GM23338 (cell line): ENCODE measurements around the gene MUC5AC. TPM values are rescaled to one million over a fixed set of nuclear protein-coding genes. Genes with fewer than 3 reads are reported as not detected.

Experiments used
- ATAC-seq: fragments of 200-7000 bp; cut with Tn5 transposase; 3 replicates; pipeline ENCODE4 v1.9.1; 2020
- DNase-seq: peaks from one replicate; pipeline ENCODE4 v3.0.0-alpha.2; 2015; ENCODE audit warnings: low spot score
- H2AFZ ChIP-seq: fragments of 200-600 bp; sonication (generic); 2 replicates; pipeline ENCODE4 v1.8.0; 2016; ENCODE audit warnings: antibody characterized with exemption, mild to moderate bottlenecking, moderate library complexity
- H3F3A ChIP-seq: fragments of 200-600 bp; sonication (generic); replicated peaks from 2 replicates; pipeline ENCODE4 v1.8.0; 2017; ENCODE audit warnings: antibody characterized with exemption, mixed run types, low read depth
- H3K27ac ChIP-seq: fragments of 200-600 bp; sonication (generic); 2 replicates; pipeline ENCODE4 v1.6.1; 2016; ENCODE audit warnings: low read depth
- H3K27me3 ChIP-seq: fragments of 200-600 bp; sonication (generic); 2 replicates; pipeline ENCODE4 v1.8.0; 2016; ENCODE audit warnings: mild to moderate bottlenecking, mixed run types, moderate library complexity; ENCODE audit not compliant: insufficient read depth
- H3K36me3 ChIP-seq: fragments of 200-600 bp; sonication (generic); 2 replicates; pipeline ENCODE4 v1.8.0; 2016; ENCODE audit warnings: mild to moderate bottlenecking; ENCODE audit not compliant: insufficient read depth
- H3K4me1 ChIP-seq: fragments of 200-600 bp; sonication (generic); 2 replicates; pipeline ENCODE4 v1.8.0; 2016; ENCODE audit warnings: mild to moderate bottlenecking, moderate library complexity; ENCODE audit not compliant: insufficient read depth
- H3K4me2 ChIP-seq: fragments of 200-600 bp; sonication (generic); 2 replicates; pipeline ENCODE4 v1.7.1; 2017; ENCODE audit warnings: mixed run types
- H3K4me3 ChIP-seq: fragments of 200-600 bp; sonication (generic); 2 replicates; pipeline ENCODE4 v1.6.1; 2016; ENCODE audit warnings: mixed run types
- H3K79me2 ChIP-seq: fragments of 200-600 bp; sonication (generic); replicated peaks from 2 replicates; pipeline ENCODE4 v1.8.0; 2017; ENCODE audit warnings: mild to moderate bottlenecking; ENCODE audit not compliant: insufficient read depth
- H3K9me2 ChIP-seq: fragments of 200-600 bp; sonication (generic); 2 replicates; pipeline ENCODE4 v1.8.0; 2017; ENCODE audit not compliant: insufficient read depth
- H4K20me1 ChIP-seq: fragments of 200-600 bp; sonication (generic); replicated peaks from 2 replicates; pipeline ENCODE4 v1.8.0; 2017; ENCODE audit warnings: mild to moderate bottlenecking; ENCODE audit not compliant: insufficient read depth
- H3K27ac Mint-ChIP-seq: 2 replicates; pipeline ENCODE4 v1.8.0; 2020; ENCODE audit warnings: inconsistent platforms, mild to moderate bottlenecking, moderate library complexity, mixed read lengths
- H3K27me3 Mint-ChIP-seq: 3 replicates; pipeline ENCODE4 v1.8.0; 2022; ENCODE audit warnings: low read depth, mild to moderate bottlenecking, moderate library complexity, mixed read lengths, inconsistent platforms; ENCODE audit not compliant: insufficient read depth, poor library complexity
- H3K36me3 Mint-ChIP-seq: 3 replicates; pipeline ENCODE4 v1.8.0; 2021; ENCODE audit warnings: low read depth, mild to moderate bottlenecking, inconsistent platforms, moderate library complexity, mixed read lengths
- H3K4me1 Mint-ChIP-seq: 3 replicates; pipeline ENCODE4 v1.8.0; 2020; ENCODE audit warnings: mild to moderate bottlenecking, inconsistent platforms, mixed read lengths
- H3K4me3 Mint-ChIP-seq: 3 replicates; pipeline ENCODE4 v1.8.0; 2021; ENCODE audit warnings: moderate library complexity, mild to moderate bottlenecking, inconsistent platforms, mixed read lengths
- H3K9me3 Mint-ChIP-seq: 3 replicates; pipeline ENCODE4 v1.8.0; 2020; ENCODE audit warnings: moderate library complexity, mild to moderate bottlenecking, inconsistent platforms, mixed read lengths
- CREB1 ChIP-seq: fragments of 250-450 bp; sonication (Bioruptor Pico); IDR thresholded peaks from 2 replicates; pipeline ENCODE4 v1.5.0; 2020; ENCODE audit warnings: low read depth, mild to moderate bottlenecking, moderate library complexity
- EZH2 ChIP-seq: fragments of 200-600 bp; sonication (generic); IDR thresholded peaks from one replicate; pipeline ENCODE4 v1.8.0; 2017; ENCODE audit warnings: antibody characterized with exemption, mild to moderate bottlenecking, low read depth; ENCODE audit not compliant: unreplicated experiment
- EZH2phosphoT487 ChIP-seq: fragments of 200-600 bp; sonication (generic); IDR thresholded peaks from one replicate; pipeline ENCODE4 v1.8.1; 2018; ENCODE audit warnings: antibody characterized with exemption; ENCODE audit not compliant: unreplicated experiment
- JUNB ChIP-seq: IDR thresholded peaks from one replicate; pipeline ENCODE4 v1.6.1; 2016; ENCODE audit warnings: antibody characterized with exemption; ENCODE audit not compliant: unreplicated experiment
- NANOG ChIP-seq: IDR thresholded peaks from 2 replicates; pipeline ENCODE4 v1.6.1; 2016; ENCODE audit warnings: antibody characterized with exemption, borderline replicate concordance
- POLR2AphosphoS5 ChIP-seq: IDR thresholded peaks from 2 replicates; pipeline ENCODE4 v1.6.1; 2016; ENCODE audit warnings: antibody characterized with exemption, low read depth
- STAT1 ChIP-seq: IDR thresholded peaks from one replicate; pipeline ENCODE4 v1.6.1; 2016; ENCODE audit warnings: antibody characterized with exemption; ENCODE audit not compliant: unreplicated experiment
- ZNF114 ChIP-seq: fragments of 250-450 bp; sonication (Bioruptor Pico); IDR thresholded peaks from 2 replicates; pipeline ENCODE4 v1.5.0; 2020; ENCODE audit warnings: mild to moderate bottlenecking, moderate library complexity
- ZNF331 ChIP-seq: fragments of 250-450 bp; sonication (Bioruptor Pico); IDR thresholded peaks from 2 replicates; pipeline ENCODE4 v1.5.0; 2020; ENCODE audit warnings: low read depth, mild to moderate bottlenecking, moderate library complexity
- polyA plus RNA-seq: library from polyadenylated mRNA; unstranded; fragments of >200 nt; fragmentation: Nextera tagmentation; extraction: Ambion mirVana; gene quantifications from 2 replicates; pipeline ENCODE4 v1.2.1, GENCODE V29; 2016
- total RNA-seq: library from RNA; depleted of rRNA; stranded (reverse); fragments of >200 nt; shearing (Covaris generic); gene quantifications from 2 replicates; pipeline ENCODE4 v1.2.3, GENCODE V29; 2014
- TF ChIP-seq, protein P1 (sequence below): fragments of 250-450 bp; sonication (Bioruptor Pico); IDR thresholded peaks from 2 replicates; pipeline ENCODE4 v1.5.0; 2020; ENCODE audit warnings: mild to moderate bottlenecking, moderate library complexity
- TF ChIP-seq, protein P2 (sequence below): IDR thresholded peaks from one replicate; pipeline ENCODE4 v1.6.1; 2018; ENCODE audit warnings: antibody characterized with exemption; ENCODE audit not compliant: unreplicated experiment
- TF ChIP-seq, protein P3 (sequence below), 2 experiments: fragments of 200-600 bp in 1 of 2; sonication (generic) in 1 of 2; conservative IDR thresholded peaks; 2 replicates each; pipeline versions ENCODE4 v1.5.1 to v1.6.1; 2016 to 2017; ENCODE audit warnings: antibody characterized with exemption in 2 of 2, low read depth in 2 of 2, mild to moderate bottlenecking in 2 of 2, moderate library complexity in 1 of 2
- TF ChIP-seq, protein P4 (sequence below): IDR thresholded peaks from 2 replicates; pipeline ENCODE4 v1.6.1; 2016; ENCODE audit warnings: antibody characterized with exemption

Gene MUC5AC
- total and polyA plus RNA-seq, 2 experiments from 2014 or later: not detected

DNA sequence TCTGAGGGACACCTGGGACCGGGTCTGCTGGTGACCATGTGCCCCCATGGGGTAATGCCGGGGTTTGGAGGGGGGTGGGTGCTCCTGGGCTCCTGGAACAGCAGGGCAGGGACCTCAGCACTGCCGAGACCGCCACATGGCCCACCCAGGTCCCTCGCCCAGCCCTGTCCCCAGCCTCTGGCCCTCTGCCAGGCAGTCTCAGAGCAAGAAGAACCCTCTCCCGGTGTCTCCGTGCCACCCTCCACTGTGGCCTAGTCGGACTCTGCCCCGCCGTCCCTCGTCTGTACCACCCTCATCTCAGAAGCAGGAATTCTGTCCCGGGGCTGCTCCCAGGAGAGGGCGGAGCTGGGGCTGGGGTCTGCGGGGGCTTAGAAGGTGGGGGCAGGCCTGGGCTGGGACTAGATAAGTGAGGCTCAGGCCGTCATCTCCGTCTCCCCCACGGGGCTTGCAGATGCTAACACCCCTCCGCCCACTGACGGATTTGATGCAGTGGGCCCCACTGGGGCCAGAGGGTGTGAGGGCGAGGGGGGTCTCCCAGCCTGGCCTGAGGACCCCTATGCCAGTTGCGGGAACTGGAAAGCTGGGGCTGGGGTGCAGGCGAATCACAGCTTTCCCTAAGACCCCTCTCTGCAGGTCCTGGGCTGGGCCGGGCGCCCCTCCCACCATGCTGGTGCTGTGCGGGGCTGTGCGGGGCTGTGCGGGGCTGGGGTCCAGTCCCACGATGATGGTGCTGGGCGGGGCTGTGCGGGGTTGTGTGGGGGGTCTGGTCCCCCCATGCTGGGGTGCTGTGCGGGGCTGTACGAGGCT is 1.1 kb downstream of the MUC5AC start:
- no peaks in the 10 kb centered on the region for H3K4me1 Mint-ChIP-seq
- H2AFZ ChIP-seq: no peak overlapping the region
- H3K4me2 ChIP-seq: no peak overlapping the region
- TF ChIP-seq, protein P1, sequence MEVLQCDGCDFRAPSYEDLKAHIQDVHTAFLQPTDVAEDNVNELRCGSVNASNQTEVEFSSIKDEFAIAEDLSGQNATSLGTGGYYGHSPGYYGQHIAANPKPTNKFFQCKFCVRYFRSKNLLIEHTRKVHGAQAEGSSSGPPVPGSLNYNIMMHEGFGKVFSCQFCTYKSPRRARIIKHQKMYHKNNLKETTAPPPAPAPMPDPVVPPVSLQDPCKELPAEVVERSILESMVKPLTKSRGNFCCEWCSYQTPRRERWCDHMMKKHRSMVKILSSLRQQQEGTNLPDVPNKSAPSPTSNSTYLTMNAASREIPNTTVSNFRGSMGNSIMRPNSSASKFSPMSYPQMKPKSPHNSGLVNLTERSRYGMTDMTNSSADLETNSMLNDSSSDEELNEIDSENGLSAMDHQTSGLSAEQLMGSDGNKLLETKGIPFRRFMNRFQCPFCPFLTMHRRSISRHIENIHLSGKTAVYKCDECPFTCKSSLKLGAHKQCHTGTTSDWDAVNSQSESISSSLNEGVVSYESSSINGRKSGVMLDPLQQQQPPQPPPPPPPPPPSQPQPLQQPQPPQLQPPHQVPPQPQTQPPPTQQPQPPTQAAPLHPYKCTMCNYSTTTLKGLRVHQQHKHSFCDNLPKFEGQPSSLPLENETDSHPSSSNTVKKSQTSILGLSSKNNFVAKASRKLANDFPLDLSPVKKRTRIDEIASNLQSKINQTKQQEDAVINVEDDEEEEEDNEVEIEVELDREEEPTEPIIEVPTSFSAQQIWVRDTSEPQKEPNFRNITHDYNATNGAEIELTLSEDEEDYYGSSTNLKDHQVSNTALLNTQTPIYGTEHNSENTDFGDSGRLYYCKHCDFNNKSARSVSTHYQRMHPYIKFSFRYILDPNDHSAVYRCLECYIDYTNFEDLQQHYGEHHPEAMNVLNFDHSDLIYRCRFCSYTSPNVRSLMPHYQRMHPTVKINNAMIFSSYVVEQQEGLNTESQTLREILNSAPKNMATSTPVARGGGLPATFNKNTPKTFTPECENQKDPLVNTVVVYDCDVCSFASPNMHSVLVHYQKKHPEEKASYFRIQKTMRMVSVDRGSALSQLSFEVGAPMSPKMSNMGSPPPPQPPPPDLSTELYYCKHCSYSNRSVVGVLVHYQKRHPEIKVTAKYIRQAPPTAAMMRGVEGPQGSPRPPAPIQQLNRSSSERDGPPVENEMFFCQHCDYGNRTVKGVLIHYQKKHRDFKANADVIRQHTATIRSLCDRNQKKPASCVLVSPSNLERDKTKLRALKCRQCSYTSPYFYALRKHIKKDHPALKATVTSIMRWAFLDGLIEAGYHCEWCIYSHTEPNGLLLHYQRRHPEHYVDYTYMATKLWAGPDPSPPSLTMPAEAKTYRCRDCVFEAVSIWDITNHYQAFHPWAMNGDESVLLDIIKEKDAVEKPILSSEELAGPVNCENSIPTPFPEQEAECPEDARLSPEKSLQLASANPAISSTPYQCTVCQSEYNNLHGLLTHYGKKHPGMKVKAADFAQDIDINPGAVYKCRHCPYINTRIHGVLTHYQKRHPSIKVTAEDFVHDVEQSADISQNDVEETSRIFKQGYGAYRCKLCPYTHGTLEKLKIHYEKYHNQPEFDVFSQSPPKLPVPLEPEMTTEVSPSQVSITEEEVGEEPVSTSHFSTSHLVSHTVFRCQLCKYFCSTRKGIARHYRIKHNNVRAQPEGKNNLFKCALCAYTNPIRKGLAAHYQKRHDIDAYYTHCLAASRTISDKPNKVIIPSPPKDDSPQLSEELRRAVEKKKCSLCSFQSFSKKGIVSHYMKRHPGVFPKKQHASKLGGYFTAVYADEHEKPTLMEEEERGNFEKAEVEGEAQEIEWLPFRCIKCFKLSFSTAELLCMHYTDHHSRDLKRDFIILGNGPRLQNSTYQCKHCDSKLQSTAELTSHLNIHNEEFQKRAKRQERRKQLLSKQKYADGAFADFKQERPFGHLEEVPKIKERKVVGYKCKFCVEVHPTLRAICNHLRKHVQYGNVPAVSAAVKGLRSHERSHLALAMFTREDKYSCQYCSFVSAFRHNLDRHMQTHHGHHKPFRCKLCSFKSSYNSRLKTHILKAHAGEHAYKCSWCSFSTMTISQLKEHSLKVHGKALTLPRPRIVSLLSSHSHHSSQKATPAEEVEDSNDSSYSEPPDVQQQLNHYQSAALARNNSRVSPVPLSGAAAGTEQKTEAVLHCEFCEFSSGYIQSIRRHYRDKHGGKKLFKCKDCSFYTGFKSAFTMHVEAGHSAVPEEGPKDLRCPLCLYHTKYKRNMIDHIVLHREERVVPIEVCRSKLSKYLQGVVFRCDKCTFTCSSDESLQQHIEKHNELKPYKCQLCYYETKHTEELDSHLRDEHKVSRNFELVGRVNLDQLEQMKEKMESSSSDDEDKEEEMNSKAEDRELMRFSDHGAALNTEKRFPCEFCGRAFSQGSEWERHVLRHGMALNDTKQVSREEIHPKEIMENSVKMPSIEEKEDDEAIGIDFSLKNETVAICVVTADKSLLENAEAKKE (CRISPR knock-in tag): no peak
- TF ChIP-seq ZNF331: no peak
- no peak for TF ChIP-seq STAT1
- no peak for TF ChIP-seq JUNB
- TF ChIP-seq, protein P2, sequence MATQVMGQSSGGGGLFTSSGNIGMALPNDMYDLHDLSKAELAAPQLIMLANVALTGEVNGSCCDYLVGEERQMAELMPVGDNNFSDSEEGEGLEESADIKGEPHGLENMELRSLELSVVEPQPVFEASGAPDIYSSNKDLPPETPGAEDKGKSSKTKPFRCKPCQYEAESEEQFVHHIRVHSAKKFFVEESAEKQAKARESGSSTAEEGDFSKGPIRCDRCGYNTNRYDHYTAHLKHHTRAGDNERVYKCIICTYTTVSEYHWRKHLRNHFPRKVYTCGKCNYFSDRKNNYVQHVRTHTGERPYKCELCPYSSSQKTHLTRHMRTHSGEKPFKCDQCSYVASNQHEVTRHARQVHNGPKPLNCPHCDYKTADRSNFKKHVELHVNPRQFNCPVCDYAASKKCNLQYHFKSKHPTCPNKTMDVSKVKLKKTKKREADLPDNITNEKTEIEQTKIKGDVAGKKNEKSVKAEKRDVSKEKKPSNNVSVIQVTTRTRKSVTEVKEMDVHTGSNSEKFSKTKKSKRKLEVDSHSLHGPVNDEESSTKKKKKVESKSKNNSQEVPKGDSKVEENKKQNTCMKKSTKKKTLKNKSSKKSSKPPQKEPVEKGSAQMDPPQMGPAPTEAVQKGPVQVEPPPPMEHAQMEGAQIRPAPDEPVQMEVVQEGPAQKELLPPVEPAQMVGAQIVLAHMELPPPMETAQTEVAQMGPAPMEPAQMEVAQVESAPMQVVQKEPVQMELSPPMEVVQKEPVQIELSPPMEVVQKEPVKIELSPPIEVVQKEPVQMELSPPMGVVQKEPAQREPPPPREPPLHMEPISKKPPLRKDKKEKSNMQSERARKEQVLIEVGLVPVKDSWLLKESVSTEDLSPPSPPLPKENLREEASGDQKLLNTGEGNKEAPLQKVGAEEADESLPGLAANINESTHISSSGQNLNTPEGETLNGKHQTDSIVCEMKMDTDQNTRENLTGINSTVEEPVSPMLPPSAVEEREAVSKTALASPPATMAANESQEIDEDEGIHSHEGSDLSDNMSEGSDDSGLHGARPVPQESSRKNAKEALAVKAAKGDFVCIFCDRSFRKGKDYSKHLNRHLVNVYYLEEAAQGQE: no peak
- no peak for TF ChIP-seq EZH2phosphoT487
- no peak for TF ChIP-seq NANOG
- TF ChIP-seq, protein P3, sequence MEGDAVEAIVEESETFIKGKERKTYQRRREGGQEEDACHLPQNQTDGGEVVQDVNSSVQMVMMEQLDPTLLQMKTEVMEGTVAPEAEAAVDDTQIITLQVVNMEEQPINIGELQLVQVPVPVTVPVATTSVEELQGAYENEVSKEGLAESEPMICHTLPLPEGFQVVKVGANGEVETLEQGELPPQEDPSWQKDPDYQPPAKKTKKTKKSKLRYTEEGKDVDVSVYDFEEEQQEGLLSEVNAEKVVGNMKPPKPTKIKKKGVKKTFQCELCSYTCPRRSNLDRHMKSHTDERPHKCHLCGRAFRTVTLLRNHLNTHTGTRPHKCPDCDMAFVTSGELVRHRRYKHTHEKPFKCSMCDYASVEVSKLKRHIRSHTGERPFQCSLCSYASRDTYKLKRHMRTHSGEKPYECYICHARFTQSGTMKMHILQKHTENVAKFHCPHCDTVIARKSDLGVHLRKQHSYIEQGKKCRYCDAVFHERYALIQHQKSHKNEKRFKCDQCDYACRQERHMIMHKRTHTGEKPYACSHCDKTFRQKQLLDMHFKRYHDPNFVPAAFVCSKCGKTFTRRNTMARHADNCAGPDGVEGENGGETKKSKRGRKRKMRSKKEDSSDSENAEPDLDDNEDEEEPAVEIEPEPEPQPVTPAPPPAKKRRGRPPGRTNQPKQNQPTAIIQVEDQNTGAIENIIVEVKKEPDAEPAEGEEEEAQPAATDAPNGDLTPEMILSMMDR (conservative IDR thresholded peaks at IDR 0.05; ENCODE audit: low read depth in 2 of 2): no peak
- no peak for TF ChIP-seq POLR2AphosphoS5
- TF ChIP-seq ZNF114 (CRISPR knock-in tag): no peak
- TF ChIP-seq, protein P4, sequence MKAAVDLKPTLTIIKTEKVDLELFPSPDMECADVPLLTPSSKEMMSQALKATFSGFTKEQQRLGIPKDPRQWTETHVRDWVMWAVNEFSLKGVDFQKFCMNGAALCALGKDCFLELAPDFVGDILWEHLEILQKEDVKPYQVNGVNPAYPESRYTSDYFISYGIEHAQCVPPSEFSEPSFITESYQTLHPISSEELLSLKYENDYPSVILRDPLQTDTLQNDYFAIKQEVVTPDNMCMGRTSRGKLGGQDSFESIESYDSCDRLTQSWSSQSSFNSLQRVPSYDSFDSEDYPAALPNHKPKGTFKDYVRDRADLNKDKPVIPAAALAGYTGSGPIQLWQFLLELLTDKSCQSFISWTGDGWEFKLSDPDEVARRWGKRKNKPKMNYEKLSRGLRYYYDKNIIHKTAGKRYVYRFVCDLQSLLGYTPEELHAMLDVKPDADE: no peak
- TF ChIP-seq EZH2: no peak
- no peak for TF ChIP-seq CREB1
- H3K27ac Mint-ChIP-seq: no peak overlapping the region
- no peaks in the 10 kb centered on the region for H3K4me1 ChIP-seq
- H3K36me3 ChIP-seq: no peaks in the 10 kb centered on the region
- H3K4me3 ChIP-seq: no peak overlapping the region
- no peak overlapping the region for H3K4me3 Mint-ChIP-seq
- H3K9me2 ChIP-seq: no peaks in the 10 kb centered on the region
- ATAC-seq: peak; percentile 23; the same call in 2 of the 3 replicates
- H3K36me3 Mint-ChIP-seq: no peaks in the 10 kb centered on the region
- H3F3A ChIP-seq: 0 out of 2 replicates have a peak, but pooled peaks cover 3% of the 10 kb centered on the region
- H4K20me1 ChIP-seq: no peaks in the 10 kb centered on the region
- H3K27ac ChIP-seq: no peak overlapping the region
- no peaks in the 10 kb centered on the region for H3K9me3 Mint-ChIP-seq
- DNase-seq: no peak
- no peaks in the 10 kb centered on the region for H3K27me3 ChIP-seq
- H3K27me3 Mint-ChIP-seq: no peaks in the 10 kb centered on the region
- no peaks in the 10 kb centered on the region for H3K79me2 ChIP-seq
